HL-60/S4 (cell line): ENCODE results near the gene PXMP2.
"Not testable (repeated sequence)": the region's sequence is repeated elsewhere in the genome, so short reads cannot be mapped to it uniquely, and the experiment has no call there.

Experiments
- in situ Hi-C: fragments of 300-500 bp; cut with MboI; formaldehyde crosslinking; loops from 2 replicates; pipeline ENCODE4 v1.14.3; 2022; ENCODE audit warnings: low sequenced_read_pairs

PXMP2 gene

DNA sequence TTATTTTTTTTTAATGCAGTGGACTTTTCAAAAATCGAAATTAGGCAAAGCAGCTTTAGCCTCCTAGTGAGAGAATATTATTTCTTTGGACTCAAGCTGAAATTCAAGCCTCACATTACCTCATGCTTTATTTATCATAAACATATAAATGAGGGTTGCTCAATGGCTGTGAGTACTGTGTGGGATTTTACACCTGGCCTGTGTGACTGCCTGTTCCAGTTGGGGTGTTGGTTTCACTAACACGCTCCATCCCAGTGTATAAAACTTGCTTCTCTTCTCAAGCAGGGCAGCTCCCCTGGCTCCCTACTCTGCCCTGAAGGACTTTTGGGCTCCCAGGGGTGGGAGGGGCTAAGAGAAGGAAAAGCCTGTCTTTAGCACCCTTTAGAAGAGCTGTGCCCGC is 59.2 kb downstream of the PXMP2 start:
- in situ Hi-C loops, result no loop called here

DNA sequence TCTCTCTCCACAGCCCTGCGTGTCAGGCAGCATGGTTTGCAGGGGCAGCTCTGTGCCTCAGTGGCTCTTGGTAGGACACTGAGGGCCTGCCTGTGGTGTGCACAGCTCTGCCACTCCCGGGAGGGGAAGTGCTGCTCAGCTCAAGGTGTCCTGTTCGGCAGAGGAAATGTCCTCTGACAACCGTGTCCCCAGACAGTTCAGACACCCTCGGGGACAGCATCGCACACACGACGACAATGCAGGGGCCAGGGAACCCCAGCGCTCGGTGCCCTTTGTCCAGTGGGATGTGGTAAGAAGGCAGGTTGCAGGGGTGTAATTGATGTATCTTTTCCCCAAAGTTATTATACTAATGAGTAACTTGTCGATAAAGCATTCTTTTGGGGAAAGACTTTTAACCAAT is 60.0 kb downstream of the PXMP2 start:
- in situ Hi-C loops, result no loop called here

- in situ Hi-C loops, result no loop called here
These were observed 60.5 kb downstream of the PXMP2 start for GRCh38 chr12:132747896-132748295.

DNA sequence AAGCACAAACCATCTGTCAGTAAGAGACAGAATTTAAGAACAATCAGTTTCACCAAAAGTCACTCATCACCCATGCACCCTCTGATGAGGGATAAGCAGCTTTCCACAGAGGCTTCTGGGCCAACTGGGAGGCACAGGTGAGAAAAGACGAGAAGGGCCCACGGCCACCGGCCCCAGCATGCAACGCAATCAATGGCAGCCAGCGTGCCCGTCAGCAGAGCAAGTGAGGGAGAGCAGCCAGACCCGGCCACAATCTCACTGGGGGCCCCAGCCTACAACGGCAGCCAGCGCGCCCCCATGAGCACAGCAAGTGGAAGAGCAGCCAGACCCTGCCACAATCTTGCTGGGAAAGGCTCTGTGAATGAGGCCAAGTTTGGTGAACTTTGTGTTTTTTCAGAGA is 60.9 kb downstream of the PXMP2 start:
- in situ Hi-C loops, result no loop called here

DNA sequence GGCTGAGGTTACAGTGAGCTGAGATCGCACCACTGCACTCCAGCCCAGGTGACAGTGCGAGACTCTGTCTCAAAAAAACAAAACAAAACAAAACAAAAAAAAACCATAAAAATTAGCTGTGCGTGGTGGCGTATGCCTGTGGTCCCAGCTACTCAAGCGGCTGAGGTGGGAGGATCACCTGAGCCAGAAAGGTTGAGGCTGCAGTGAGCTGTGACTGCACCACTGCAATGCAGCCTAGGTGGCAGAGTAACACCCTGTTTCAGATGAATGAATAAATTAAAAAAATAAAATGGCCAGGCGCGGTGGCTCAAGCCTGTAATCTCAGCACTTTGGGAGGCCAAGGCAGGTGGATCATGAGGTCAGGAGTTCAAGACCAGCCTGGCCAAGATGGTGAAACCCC is 66.3 kb downstream of the PXMP2 start:
- in situ Hi-C loops, result not testable (repeated sequence)

GRCh38 chr12:132754160-132754932 is 67.0 kb downstream of the PXMP2 start:
- in situ Hi-C loops, result no loop called here
